Measurements from ENCODE around the gene CD180.

GRCh38 chr5:67135381-67135984, 61.1 kb downstream of the CD180 start:
- TF ChIP-seq SP1 (IDR thresholded peaks at IDR 0.05) (no peak), TARDBP (IDR thresholded peaks at IDR 0.05) (no peak), L3MBTL2 (conservative IDR thresholded peaks at IDR 0.05) (no peak), NFRKB (IDR thresholded peaks at IDR 0.05) (no peak), PKNOX1 (IDR thresholded peaks at IDR 0.05) (no peak), BHLHE40 (IDR thresholded peaks at IDR 0.05; ENCODE audit: borderline replicate concordance) (no peak), HDGF (IDR thresholded peaks at IDR 0.05; ENCODE audit: borderline replicate concordance) (no peak)

Data from HEK293T (cell line).